Peyer's patch (tissue), 4 donors: ENCODE data around the gene GDF7.

Experiments
- CTCF ChIP-seq, 6 experiments: fragments of 450-650 bp in 4 of 6; fragments of 200-600 bp in 2 of 6; sonication (generic) in 1 of 6; IDR thresholded peaks; one replicate each; pipeline ENCODE4 v1.5.1; 2017 to 2019; ENCODE audit warnings: antibody characterized with exemption in 6 of 6, mild to moderate bottlenecking in 3 of 6, moderate library complexity in 1 of 6
- POLR2A ChIP-seq, 2 donors: fragments of 450-650 bp; IDR thresholded peaks; one replicate each; pipeline ENCODE4 v1.5.1; 2017; ENCODE audit warnings: antibody characterized with exemption in 2 of 2, mild to moderate bottlenecking in 2 of 2, moderate library complexity in 2 of 2

- TF ChIP-seq CTCF (IDR thresholded peaks at IDR 0.05) (no peak), POLR2A (IDR thresholded peaks at IDR 0.05) (no peak)
Observed at GRCh38 chr2:20638014-20638413, 28.9 kb upstream of the GDF7 start.
